HG03521 (cell line): ENCODE measurements around the gene C5orf52.

ENCODE experiments used
- ATAC-seq: cut with Tn5 transposase; IDR thresholded peaks from one replicate; pipeline ENCODE4 v1.9.1; 2021; ENCODE audit warnings: mild to moderate bottlenecking, moderate library complexity; ENCODE audit not compliant: unreplicated experiment

Gene C5orf52

GRCh38 chr5:157670662-157671591, at the start of gene C5orf52:
TSS of gene C5orf52 (plus strand) at chr5:157671533. CDS start at chr5:157671615, 82 bp downstream.
- peak; percentile 37 for ATAC-seq

- ATAC-seq, result no peak
Measured at GRCh38 chr5:157624144-157624543, 47.2 kb upstream of the C5orf52 start.

- no peak for ATAC-seq
Measured at GRCh38 chr5:157626831-157627230, 44.5 kb upstream of the C5orf52 start.

GRCh38 chr5:157630341-157630740, 41.0 kb upstream of the C5orf52 start:
- no peak for ATAC-seq

GRCh38 chr5:157640406-157641066, 30.8 kb upstream of the C5orf52 start:
- ATAC-seq, result no peak

GRCh38 chr5:157648275-157648990, 22.9 kb upstream of the C5orf52 start:
- no peak for ATAC-seq

GRCh38 chr5:157649101-157649500, 22.2 kb upstream of the C5orf52 start:
- no peak for ATAC-seq

- no peak for ATAC-seq
Measured at GRCh38 chr5:157650991-157651611, 20.2 kb upstream of the C5orf52 start.

GRCh38 chr5:157651623-157652376, 19.5 kb upstream of the C5orf52 start:
- peak; percentile 73 for ATAC-seq

- no peak for ATAC-seq
Measured at GRCh38 chr5:157652377-157652692, 19.0 kb upstream of the C5orf52 start, which contains the start of gene SOX30. TSS of gene SOX30 (minus strand) at chr5:157652438. CDS start at chr5:157652078, 360 bp downstream.

- ATAC-seq, result no peak
Measured at GRCh38 chr5:157657516-157657915, 13.8 kb upstream of the C5orf52 start.

- ATAC-seq, result no peak
Measured at GRCh38 chr5:157658893-157659292, 12.4 kb upstream of the C5orf52 start.

- ATAC-seq, result no peak
Measured at GRCh38 chr5:157659868-157660660, 11.3 kb upstream of the C5orf52 start.

- no peak for ATAC-seq
Measured at GRCh38 chr5:157665467-157666070, 5.8 kb upstream of the C5orf52 start.

GRCh38 chr5:157668356-157668755, 3.0 kb upstream of the C5orf52 start:
- ATAC-seq, result no peak

- ATAC-seq, result no peak
Measured at GRCh38 chr5:157669701-157670097, 1.6 kb upstream of the C5orf52 start.

- ATAC-seq, result no peak
Measured at GRCh38 chr5:157671592-157672330, 428 bp downstream of the C5orf52 start.

GRCh38 chr5:157672976-157673375, 1.6 kb downstream of the C5orf52 start:
- ATAC-seq, result no peak
